Astrocyte (in vitro differentiated cells and primary cell): ENCODE data around the gene ZFYVE28. TPM values are rescaled to one million over a fixed set of nuclear protein-coding genes. Genes with fewer than 3 reads are reported as not detected.

ENCODE experiments used
- DNase-seq: peaks from one replicate; pipeline ENCODE4 v3.0.0-alpha.2; 2010; ENCODE audit warnings: low read depth
- FAIRE-seq: peaks from 2 replicates; lab custom pipeline; 2011; peaks lifted over from hg19 to GRCh38; lab: Jason Lieb, UNC
- H2AFZ ChIP-seq: 2 replicates; pipeline ENCODE4 v1.6.0; 2012; ENCODE audit warnings: low read depth, low read length, inconsistent platforms
- H3K27ac ChIP-seq: 2 replicates; pipeline ENCODE4 v1.5.1; 2011; ENCODE audit warnings: low read depth, low read length, inconsistent platforms
- H3K27me3 ChIP-seq: 2 replicates; pipeline ENCODE4 v1.6.0; 2011; ENCODE audit warnings: low read length, inconsistent platforms; ENCODE audit not compliant: insufficient read depth
- H3K36me3 ChIP-seq: 2 replicates; pipeline ENCODE4 v1.5.1; 2011; ENCODE audit warnings: low read length, inconsistent platforms; ENCODE audit not compliant: insufficient read depth
- H3K4me1 ChIP-seq: 2 replicates; pipeline ENCODE4 v1.5.1; 2011; ENCODE audit warnings: low read length, inconsistent platforms; ENCODE audit not compliant: insufficient read depth
- H3K4me2 ChIP-seq: 2 replicates; pipeline ENCODE4 v1.6.0; 2012; ENCODE audit warnings: low read length, inconsistent platforms
- H3K4me3 ChIP-seq: 2 replicates; pipeline ENCODE4 v1.5.1; 2011; ENCODE audit warnings: low read depth, mild to moderate bottlenecking, low read length, inconsistent platforms; ENCODE audit not compliant: insufficient read depth
- H3K79me2 ChIP-seq: 2 replicates; pipeline ENCODE4 v1.6.0; 2012; ENCODE audit warnings: mild to moderate bottlenecking, low read length, inconsistent platforms; ENCODE audit not compliant: insufficient read depth
- H3K9ac ChIP-seq: 2 replicates; pipeline ENCODE4 v1.6.0; 2012; ENCODE audit warnings: mild to moderate bottlenecking, low read length, inconsistent platforms
- H3K9me3 ChIP-seq: 2 replicates; pipeline ENCODE4 v1.5.1; 2012; ENCODE audit warnings: low read depth, mild to moderate bottlenecking, low read length, inconsistent platforms; ENCODE audit not compliant: insufficient read depth
- H4K20me1 ChIP-seq: 2 replicates; pipeline ENCODE4 v1.6.0; 2012; ENCODE audit warnings: low read length, inconsistent platforms; ENCODE audit not compliant: insufficient read depth
- H3K27ac Mint-ChIP-seq: one replicate; pipeline ENCODE4 v1.8.0; 2021; ENCODE audit warnings: mild to moderate bottlenecking, mixed read lengths; ENCODE audit not compliant: unreplicated experiment
- H3K27me3 Mint-ChIP-seq: one replicate; pipeline ENCODE4 v1.8.0; 2021; ENCODE audit warnings: low read depth, mixed read lengths; ENCODE audit not compliant: unreplicated experiment
- H3K36me3 Mint-ChIP-seq: one replicate; pipeline ENCODE4 v1.8.0; 2021; ENCODE audit warnings: low read depth, mixed read lengths; ENCODE audit not compliant: unreplicated experiment
- H3K4me1 Mint-ChIP-seq: one replicate; pipeline ENCODE4 v1.8.0; 2021; ENCODE audit warnings: low read depth, mixed read lengths; ENCODE audit not compliant: unreplicated experiment
- H3K4me3 Mint-ChIP-seq: one replicate; pipeline ENCODE4 v1.8.0; 2021; ENCODE audit warnings: mild to moderate bottlenecking, moderate library complexity, mixed read lengths; ENCODE audit not compliant: unreplicated experiment
- H3K9me3 Mint-ChIP-seq: one replicate; pipeline ENCODE4 v1.8.0; 2021; ENCODE audit warnings: mild to moderate bottlenecking, mixed read lengths; ENCODE audit not compliant: unreplicated experiment
- CTCF ChIP-seq: IDR thresholded peaks from 2 replicates; pipeline ENCODE4 v1.5.1; 2011; ENCODE audit warnings: low read depth, mild to moderate bottlenecking, inconsistent platforms, low read length, moderate library complexity; ENCODE audit not compliant: insufficient read depth
- EZH2 ChIP-seq: IDR thresholded peaks from 2 replicates; pipeline ENCODE4 v1.6.1; 2012; ENCODE audit warnings: mild to moderate bottlenecking, low read length, inconsistent platforms; ENCODE audit not compliant: insufficient read depth
- total RNA-seq: library from RNA; stranded (reverse); gene quantifications from 2 replicates; pipeline ENCODE4 v1.2.1, GENCODE V29; 2021

The ZFYVE28 gene
- total RNA-seq, 1 donor from 2014 or later, result 0.68 TPM

- peaks cover 19% of the 10 kb centered on the region for H3K4me1 ChIP-seq
- H3K36me3 ChIP-seq, result no peaks in the 10 kb centered on the region
- no peak overlapping the region for H2AFZ ChIP-seq
- Mint-ChIP-seq H3K4me3 (no peak overlapping the region), H3K9me3 (no peaks in the 10 kb centered on the region), H3K36me3 (no peaks in the 10 kb centered on the region), H3K4me1 (peaks cover 9% of the 10 kb centered on the region), H3K27me3 (peaks cover 60% of the 10 kb centered on the region), H3K27ac (no peak overlapping the region)
- DNase-seq, result peak; percentile 46
- H3K27me3 ChIP-seq, result peaks cover 45% of the 10 kb centered on the region
- peak overlapping the region; percentile 38 for H3K4me2 ChIP-seq
- no peak for TF ChIP-seq CTCF
- no peak overlapping the region for H3K27ac ChIP-seq
- H4K20me1 ChIP-seq, result no peaks in the 10 kb centered on the region
- no peaks in the 10 kb centered on the region for H3K79me2 ChIP-seq
- H3K9ac ChIP-seq, result no peak overlapping the region
- H3K9me3 ChIP-seq, result no peaks in the 10 kb centered on the region
- no peak overlapping the region for H3K4me3 ChIP-seq
- FAIRE-seq, result no peak
Measured at GRCh38 chr4:2395038-2395437, 23.4 kb downstream of the ZFYVE28 start.

DNA sequence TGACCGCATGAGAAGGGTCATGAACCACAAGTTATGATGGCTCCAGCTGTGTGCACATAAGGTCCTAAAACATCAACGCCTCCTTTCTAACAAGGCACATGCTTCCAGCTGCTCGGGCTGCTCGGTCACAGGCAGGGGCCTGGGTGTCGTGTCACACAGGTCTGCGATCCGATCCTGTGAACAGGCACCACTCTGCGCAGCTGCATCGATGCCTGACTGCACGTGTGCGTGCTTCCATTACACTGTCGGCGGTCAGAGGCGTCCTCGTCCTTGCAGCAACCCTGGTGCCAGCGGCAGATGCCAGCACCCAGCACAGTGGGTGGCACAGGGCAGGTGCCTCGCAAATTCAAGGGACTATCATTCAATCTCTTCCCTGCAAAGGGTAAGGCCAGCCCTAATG, 23.9 kb downstream of the ZFYVE28 start:
- H3K27me3 ChIP-seq, result peaks cover 46% of the 10 kb centered on the region
- no peak overlapping the region for H3K4me2 ChIP-seq
- H3K9me3 ChIP-seq, result no peaks in the 10 kb centered on the region
- no peaks in the 10 kb centered on the region for H3K36me3 ChIP-seq
- no peaks in the 10 kb centered on the region for H4K20me1 ChIP-seq
- Mint-ChIP-seq H3K4me1 (peaks cover 9% of the 10 kb centered on the region), H3K27ac (no peak overlapping the region), H3K27me3 (peaks cover 64% of the 10 kb centered on the region), H3K36me3 (peaks cover 1% of the 10 kb centered on the region), H3K9me3 (no peaks in the 10 kb centered on the region), H3K4me3 (peak overlapping the region; percentile 45)
- TF ChIP-seq CTCF (no peak), EZH2 (no peak)
- H2AFZ ChIP-seq, result no peak overlapping the region
- H3K79me2 ChIP-seq, result no peaks in the 10 kb centered on the region
- FAIRE-seq (no peak), DNase-seq (no peak)
- H3K4me3 ChIP-seq, result no peak overlapping the region
- H3K4me1 ChIP-seq, result peaks cover 24% of the 10 kb centered on the region
- no peak overlapping the region for H3K27ac ChIP-seq
- no peak overlapping the region for H3K9ac ChIP-seq

- Histone ChIP-seq H3K4me3 (no peak overlapping the region), H3K9ac (no peak overlapping the region), H2AFZ (peak overlapping the region; percentile 36), H4K20me1 (no peaks in the 10 kb centered on the region), H3K9me3 (no peaks in the 10 kb centered on the region), H3K27me3 (peaks cover 50% of the 10 kb centered on the region), H3K79me2 (no peaks in the 10 kb centered on the region), H3K4me2 (peak overlapping the region; percentile 67), H3K36me3 (no peaks in the 10 kb centered on the region), H3K4me1 (peaks cover 24% of the 10 kb centered on the region), H3K27ac (no peak overlapping the region)
- TF ChIP-seq CTCF (no peak), EZH2 (no peak)
- no peaks in the 10 kb centered on the region for H3K9me3 Mint-ChIP-seq
- peaks cover 1% of the 10 kb centered on the region for H3K36me3 Mint-ChIP-seq
- peak overlapping the region; percentile 30 for H3K4me3 Mint-ChIP-seq
- FAIRE-seq, result no peak
- DNase-seq, result peak; percentile 20
- no peak overlapping the region for H3K27ac Mint-ChIP-seq
- peaks cover 9% of the 10 kb centered on the region for H3K4me1 Mint-ChIP-seq
- peaks cover 62% of the 10 kb centered on the region for H3K27me3 Mint-ChIP-seq
Measured at GRCh38 chr4:2393353-2394270, 24.8 kb downstream of the ZFYVE28 start.
